Activated CD4-positive, alpha-beta T cell treated with anti-CD3 and anti-CD28 coated beads, Interleukin-2, Interleukin-6, amounts not matched to agents 100 ng/mL and 50 ng/mL, durations not matched to agents 16 hours and 8 hours (primary cell): ENCODE data around the gene ARHGEF19.
"Not testable (repeated sequence)": the region's sequence is repeated elsewhere in the genome, so short reads cannot be mapped to it uniquely, and the experiment has no call there.

ENCODE experiments used
- DNase-seq: peaks from one replicate; pipeline ENCODE4 v3.0.0-alpha.2; 2020

ARHGEF19 gene

GRCh38 chr1:16178596-16179497 lies 33.6 kb downstream of the ARHGEF19 start:
- DNase-seq: no peak

GRCh38 chr1:16177306-16177705 lies 35.1 kb downstream of the ARHGEF19 start:
- no peak for DNase-seq

GRCh38 chr1:16176653-16177052 lies 35.8 kb downstream of the ARHGEF19 start:
- no peak for DNase-seq

- DNase-seq: no peak
Measured at GRCh38 chr1:16175610-16176553, 36.6 kb downstream of the ARHGEF19 start.

- no peak for DNase-seq
Measured at GRCh38 chr1:16174886-16175598, 37.4 kb downstream of the ARHGEF19 start.

GRCh38 chr1:16174261-16174868 lies 38.1 kb downstream of the ARHGEF19 start:
- no peak for DNase-seq

GRCh38 chr1:16173447-16174260 lies 38.8 kb downstream of the ARHGEF19 start:
- DNase-seq: no peak

GRCh38 chr1:16172964-16173446 lies 39.4 kb downstream of the ARHGEF19 start:
- DNase-seq: no peak

GRCh38 chr1:16172218-16172830 lies 40.1 kb downstream of the ARHGEF19 start:
- no peak for DNase-seq

GRCh38 chr1:16171314-16172151 lies 40.9 kb downstream of the ARHGEF19 start:
- DNase-seq: no peak

- DNase-seq: no peak
Measured at GRCh38 chr1:16170283-16170673, 42.2 kb downstream of the ARHGEF19 start.

- DNase-seq: no peak
Measured at GRCh38 chr1:16168622-16169360, 43.7 kb downstream of the ARHGEF19 start.

- DNase-seq: not testable (repeated sequence)
Measured at GRCh38 chr1:16168144-16168495, 44.3 kb downstream of the ARHGEF19 start.

- DNase-seq: peak; percentile 35
Measured at GRCh38 chr1:16167331-16168143, 44.9 kb downstream of the ARHGEF19 start.

- DNase-seq: no peak
Measured at GRCh38 chr1:16166117-16166516, 46.3 kb downstream of the ARHGEF19 start.

GRCh38 chr1:16165548-16165947 lies 46.9 kb downstream of the ARHGEF19 start:
- DNase-seq: no peak

- no peak for DNase-seq
Measured at GRCh38 chr1:16165073-16165364, 47.4 kb downstream of the ARHGEF19 start.

- no peak for DNase-seq
Measured at GRCh38 chr1:16164213-16165072, 48.0 kb downstream of the ARHGEF19 start.
